Measurements from ENCODE around the gene GRIN2B.

GRIN2B gene

DNA sequence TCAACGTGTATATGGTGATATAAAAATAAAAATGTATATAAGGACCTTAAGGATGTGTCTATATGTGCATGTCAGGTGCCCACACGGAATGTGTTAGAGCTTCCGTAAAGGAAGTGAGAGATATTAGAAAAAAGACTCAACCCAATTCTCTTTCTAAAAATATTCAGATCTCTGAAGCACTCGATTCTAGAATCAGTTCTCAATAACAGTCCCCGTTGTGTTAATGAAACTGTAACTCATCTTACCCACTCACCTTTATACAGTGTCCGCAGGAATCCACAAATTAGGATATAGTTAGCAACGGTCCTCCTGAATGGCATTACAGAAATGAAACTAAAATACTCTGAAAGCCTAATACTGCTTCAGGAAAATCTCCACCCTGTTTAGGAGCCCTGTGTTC is 29.3 kb downstream of the GRIN2B start:
- H3K4me1 ChIP-seq (ENCODE audit: insufficient read depth, low read length, severe bottlenecking): no peaks in the 10 kb centered on the region
- no peaks in the 10 kb centered on the region for H3K79me2 ChIP-seq (ENCODE audit: insufficient read depth, low read length)
- H3K9me2 ChIP-seq (ENCODE audit: low read depth, low read length): no peaks in the 10 kb centered on the region
- H3K9ac ChIP-seq (ENCODE audit: low read length): no peak overlapping the region
- H3K27me3 ChIP-seq (ENCODE audit: insufficient read depth, low read length): 0 out of 2 replicates have a peak, but pooled peaks cover 4% of the 10 kb centered on the region
- no peaks in the 10 kb centered on the region for H3F3A ChIP-seq (ENCODE audit: insufficient read depth, low read length)
- no peaks in the 10 kb centered on the region for H3K9me3 ChIP-seq (ENCODE audit: low read length)
- H3K36me3 ChIP-seq (ENCODE audit: insufficient read depth, low read length): no peaks in the 10 kb centered on the region
- H3K27ac ChIP-seq (ENCODE audit: low read depth, low read length, poor library complexity, severe bottlenecking): no peak overlapping the region
- H4K20me1 ChIP-seq (ENCODE audit: insufficient read depth, low read length): no peaks in the 10 kb centered on the region
- no peak overlapping the region for H2AFZ ChIP-seq (ENCODE audit: low read length)
- TF ChIP-seq, protein P1, sequence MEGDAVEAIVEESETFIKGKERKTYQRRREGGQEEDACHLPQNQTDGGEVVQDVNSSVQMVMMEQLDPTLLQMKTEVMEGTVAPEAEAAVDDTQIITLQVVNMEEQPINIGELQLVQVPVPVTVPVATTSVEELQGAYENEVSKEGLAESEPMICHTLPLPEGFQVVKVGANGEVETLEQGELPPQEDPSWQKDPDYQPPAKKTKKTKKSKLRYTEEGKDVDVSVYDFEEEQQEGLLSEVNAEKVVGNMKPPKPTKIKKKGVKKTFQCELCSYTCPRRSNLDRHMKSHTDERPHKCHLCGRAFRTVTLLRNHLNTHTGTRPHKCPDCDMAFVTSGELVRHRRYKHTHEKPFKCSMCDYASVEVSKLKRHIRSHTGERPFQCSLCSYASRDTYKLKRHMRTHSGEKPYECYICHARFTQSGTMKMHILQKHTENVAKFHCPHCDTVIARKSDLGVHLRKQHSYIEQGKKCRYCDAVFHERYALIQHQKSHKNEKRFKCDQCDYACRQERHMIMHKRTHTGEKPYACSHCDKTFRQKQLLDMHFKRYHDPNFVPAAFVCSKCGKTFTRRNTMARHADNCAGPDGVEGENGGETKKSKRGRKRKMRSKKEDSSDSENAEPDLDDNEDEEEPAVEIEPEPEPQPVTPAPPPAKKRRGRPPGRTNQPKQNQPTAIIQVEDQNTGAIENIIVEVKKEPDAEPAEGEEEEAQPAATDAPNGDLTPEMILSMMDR (IDR thresholded peaks at IDR 0.05; ENCODE audit: low read length): no peak
- no peak for TF ChIP-seq EZH2 (IDR thresholded peaks at IDR 0.05; ENCODE audit: borderline replicate concordance, low read length)
- no peak overlapping the region for H3K4me3 ChIP-seq (ENCODE audit: low read depth, low read length, poor library complexity, severe bottlenecking)
- H3K4me2 ChIP-seq (ENCODE audit: low read length): no peak overlapping the region

DNA sequence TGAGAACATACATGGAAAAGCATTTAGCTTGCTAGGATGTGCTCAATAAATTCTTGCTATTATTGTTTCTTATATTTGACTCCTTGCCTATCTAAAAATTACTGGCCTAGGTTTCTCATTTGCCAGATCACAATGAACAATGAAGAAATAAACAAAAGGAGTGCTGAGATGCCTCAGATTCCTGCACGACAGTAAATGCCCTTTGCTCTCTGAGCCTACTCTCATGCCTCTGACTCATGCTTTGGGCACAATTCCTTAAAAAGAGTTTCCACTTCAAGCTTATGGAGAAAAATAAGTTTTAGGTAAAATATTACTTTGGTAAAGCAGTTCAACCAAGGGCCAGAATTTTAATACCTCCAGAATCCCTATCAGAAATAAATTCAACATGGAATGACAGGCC is 30.9 kb downstream of the GRIN2B start:
- H3K9me3 ChIP-seq (ENCODE audit: low read length): no peaks in the 10 kb centered on the region
- H3K4me3 ChIP-seq (ENCODE audit: low read depth, low read length, poor library complexity, severe bottlenecking): no peak overlapping the region
- H2AFZ ChIP-seq (ENCODE audit: low read length): no peak overlapping the region
- TF ChIP-seq EZH2 (IDR thresholded peaks at IDR 0.05; ENCODE audit: borderline replicate concordance, low read length): no peak
- TF ChIP-seq, protein P1 (IDR thresholded peaks at IDR 0.05; ENCODE audit: low read length): no peak
- no peaks in the 10 kb centered on the region for H3F3A ChIP-seq (ENCODE audit: insufficient read depth, low read length)
- H3K9ac ChIP-seq (ENCODE audit: low read length): no peak overlapping the region
- H3K27me3 ChIP-seq (ENCODE audit: insufficient read depth, low read length): no peaks in the 10 kb centered on the region
- H3K27ac ChIP-seq (ENCODE audit: low read depth, low read length, poor library complexity, severe bottlenecking): no peak overlapping the region
- H3K9me2 ChIP-seq (ENCODE audit: low read depth, low read length): no peaks in the 10 kb centered on the region
- H3K79me2 ChIP-seq (ENCODE audit: insufficient read depth, low read length): no peaks in the 10 kb centered on the region
- no peak overlapping the region for H3K4me2 ChIP-seq (ENCODE audit: low read length)
- H3K36me3 ChIP-seq (ENCODE audit: insufficient read depth, low read length): no peaks in the 10 kb centered on the region
- no peaks in the 10 kb centered on the region for H4K20me1 ChIP-seq (ENCODE audit: insufficient read depth, low read length)
- no peaks in the 10 kb centered on the region for H3K4me1 ChIP-seq (ENCODE audit: insufficient read depth, low read length, severe bottlenecking)

DNA sequence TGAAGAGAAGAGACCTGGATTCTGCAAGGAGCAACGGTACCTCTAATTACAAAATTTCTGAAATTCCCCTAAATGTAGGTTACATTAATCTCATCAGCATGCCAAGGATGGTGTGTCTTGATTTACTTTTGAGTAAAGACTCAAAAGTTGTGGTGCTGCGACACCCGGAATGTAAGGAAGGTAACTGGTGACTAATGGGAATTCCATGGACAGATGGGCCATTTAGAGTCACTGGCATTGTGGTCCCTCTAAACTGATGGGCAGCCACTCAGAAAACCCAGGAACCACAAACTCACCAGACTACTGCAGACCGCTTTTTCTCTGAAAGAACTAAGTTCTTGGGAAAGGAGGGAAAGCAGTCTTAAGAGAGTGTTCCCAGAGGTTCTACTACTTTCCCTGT is 32.8 kb downstream of the GRIN2B start:
- H3K4me3 ChIP-seq (ENCODE audit: low read depth, low read length, poor library complexity, severe bottlenecking): no peak overlapping the region
- no peaks in the 10 kb centered on the region for H3K4me1 ChIP-seq (ENCODE audit: insufficient read depth, low read length, severe bottlenecking)
- H3F3A ChIP-seq (ENCODE audit: insufficient read depth, low read length): no peaks in the 10 kb centered on the region
- H2AFZ ChIP-seq (ENCODE audit: low read length): no peak overlapping the region
- no peak overlapping the region for H3K27ac ChIP-seq (ENCODE audit: low read depth, low read length, poor library complexity, severe bottlenecking)
- no peaks in the 10 kb centered on the region for H3K27me3 ChIP-seq (ENCODE audit: insufficient read depth, low read length)
- no peak overlapping the region for H3K4me2 ChIP-seq (ENCODE audit: low read length)
- H3K9ac ChIP-seq (ENCODE audit: low read length): no peak overlapping the region
- no peaks in the 10 kb centered on the region for H3K36me3 ChIP-seq (ENCODE audit: insufficient read depth, low read length)
- H3K9me2 ChIP-seq (ENCODE audit: low read depth, low read length): no peaks in the 10 kb centered on the region
- no peaks in the 10 kb centered on the region for H4K20me1 ChIP-seq (ENCODE audit: insufficient read depth, low read length)
- H3K79me2 ChIP-seq (ENCODE audit: insufficient read depth, low read length): no peaks in the 10 kb centered on the region
- no peaks in the 10 kb centered on the region for H3K9me3 ChIP-seq (ENCODE audit: low read length)
- TF ChIP-seq EZH2 (IDR thresholded peaks at IDR 0.05; ENCODE audit: borderline replicate concordance, low read length): no peak

DNA sequence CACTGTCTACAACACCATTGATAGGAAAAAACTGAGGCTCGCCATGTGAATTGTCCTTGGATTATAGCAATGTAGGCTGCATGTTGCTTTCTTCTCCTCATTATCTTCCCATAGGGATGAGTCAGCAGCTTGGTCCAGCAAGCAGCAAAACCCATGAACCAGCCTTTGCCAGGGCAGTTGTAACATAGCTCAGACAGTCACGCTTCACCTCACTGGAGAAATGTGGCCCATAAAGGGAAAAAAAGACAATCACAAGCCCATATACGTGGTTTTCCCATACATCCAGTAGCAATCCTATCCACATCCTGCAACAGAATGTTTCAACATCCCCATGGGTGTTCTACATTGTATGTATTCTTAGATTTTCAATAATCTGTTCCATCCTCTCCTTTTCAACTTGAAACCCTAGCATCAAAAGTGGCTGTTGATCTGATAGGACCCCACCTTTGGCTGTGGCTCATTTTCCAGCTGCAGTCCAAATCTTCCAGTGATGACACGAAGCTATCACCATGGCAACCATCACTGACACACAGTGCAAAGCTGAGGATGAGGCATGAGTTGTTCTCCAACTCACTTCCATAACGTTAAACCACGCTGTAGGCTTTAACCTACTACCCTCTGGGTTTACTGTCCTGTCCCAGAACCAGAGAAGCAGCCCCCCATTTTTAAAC is 34.0 kb downstream of the GRIN2B start:
- H3K27me3 ChIP-seq (ENCODE audit: insufficient read depth, low read length): no peaks in the 10 kb centered on the region
- H3K9ac ChIP-seq (ENCODE audit: low read length): no peak overlapping the region
- no peaks in the 10 kb centered on the region for H3K9me3 ChIP-seq (ENCODE audit: low read length)
- no peaks in the 10 kb centered on the region for H3K4me1 ChIP-seq (ENCODE audit: insufficient read depth, low read length, severe bottlenecking)
- no peaks in the 10 kb centered on the region for H3K79me2 ChIP-seq (ENCODE audit: insufficient read depth, low read length)
- no peaks in the 10 kb centered on the region for H3K9me2 ChIP-seq (ENCODE audit: low read depth, low read length)
- TF ChIP-seq EZH2 (IDR thresholded peaks at IDR 0.05; ENCODE audit: borderline replicate concordance, low read length): no peak
- TF ChIP-seq, protein P1 (IDR thresholded peaks at IDR 0.05; ENCODE audit: low read length): no peak
- no peaks in the 10 kb centered on the region for H4K20me1 ChIP-seq (ENCODE audit: insufficient read depth, low read length)
- H3K36me3 ChIP-seq (ENCODE audit: insufficient read depth, low read length): no peaks in the 10 kb centered on the region
- H3K4me3 ChIP-seq (ENCODE audit: low read depth, low read length, poor library complexity, severe bottlenecking): no peak overlapping the region
- no peaks in the 10 kb centered on the region for H3F3A ChIP-seq (ENCODE audit: insufficient read depth, low read length)
- no peak overlapping the region for H3K27ac ChIP-seq (ENCODE audit: low read depth, low read length, poor library complexity, severe bottlenecking)
- H3K4me2 ChIP-seq (ENCODE audit: low read length): no peak overlapping the region
- no peak overlapping the region for H2AFZ ChIP-seq (ENCODE audit: low read length)

Measured in OCI-LY1 (cell line).